Endothelial cell of umbilical vein (primary cell): Measurements from ENCODE around the gene BORCS5. TPM values are rescaled to one million over a fixed set of nuclear protein-coding genes. Genes with fewer than 3 reads are reported as not detected.

ENCODE experiments used
- BruUV-seq: library from RNA; stranded (reverse); fragments of 400-500 nt; replicated peaks from 2 replicates; lab custom pipeline; 2021; lab: Mats Ljungman, UMichigan
- CTCF ChIA-PET: fragments of 300-600, 350-600 bp; sonication (Branson Sonifier 250); formaldehyde crosslinking; loops from one replicate; lab custom pipeline; 2021; ENCODE audit warnings: antibody characterized with exemption, inconsistent platforms; lab: Charles Lee
- POLR2A ChIA-PET: fragments of 300-600, 350-600 bp; sonication (Branson Sonifier 250); formaldehyde crosslinking; loops from one replicate; lab custom pipeline; 2021; ENCODE audit warnings: antibody characterized with exemption, inconsistent platforms; lab: Charles Lee
- DNase-seq: peaks from one replicate; pipeline ENCODE4 v3.0.0-alpha.2; 2011; ENCODE audit warnings: low read depth, low spot score
- FAIRE-seq: peaks from 2 replicates; lab custom pipeline; 2011; peaks lifted over from hg19 to GRCh38; lab: Jason Lieb, UNC
- H2AFZ ChIP-seq: 2 replicates; pipeline ENCODE4 v1.6.0; 2012; ENCODE audit warnings: low read depth, low read length, control low read depth, inconsistent platforms
- H3K27ac ChIP-seq: 2 replicates; pipeline ENCODE4 v1.5.1; 2011; ENCODE audit warnings: low read depth, mild to moderate bottlenecking, control low read depth, low read length, moderate library complexity; ENCODE audit not compliant: insufficient read depth
- H3K27me3 ChIP-seq, 2 experiments: 2 replicates each; pipeline versions ENCODE4 v1.6.0 to v1.6.1; 2011; ENCODE audit warnings: low read length in 2 of 2, mixed read lengths in 1 of 2; ENCODE audit not compliant: control insufficient read depth in 2 of 2, insufficient read depth in 2 of 2
- H3K36me3 ChIP-seq, 2 experiments: 2 replicates in 1 of 2; 3 replicates in 1 of 2; pipeline ENCODE4 v1.5.1; 2011; ENCODE audit warnings: low read length in 2 of 2, mild to moderate bottlenecking in 1 of 2, moderate library complexity in 1 of 2; ENCODE audit not compliant: control insufficient read depth in 2 of 2, insufficient read depth in 2 of 2; ENCODE audit errors: extremely low read depth in 1 of 2
- H3K4me1 ChIP-seq: 3 replicates; pipeline ENCODE4 v1.5.1; 2011; ENCODE audit warnings: mild to moderate bottlenecking, low read length; ENCODE audit not compliant: control insufficient read depth, insufficient read depth; ENCODE audit errors: extremely low read depth
- H3K4me2 ChIP-seq: 2 replicates; pipeline ENCODE4 v1.6.1; 2011; ENCODE audit warnings: low read length, control low read depth, mixed read lengths; ENCODE audit not compliant: insufficient read depth
- H3K4me3 ChIP-seq, 3 experiments: fragments of 200-600 bp in 1 of 3; sonication (generic), shearing (Covaris generic) in 1 of 3; replicated peaks in 1 of 3; 2 replicates each; pipeline ENCODE4 v1.5.1; 2011 to 2016; ENCODE audit warnings: control low read depth in 3 of 3, low read length in 3 of 3, mild to moderate bottlenecking in 2 of 3, inconsistent platforms in 1 of 3, low read depth in 1 of 3, moderate library complexity in 1 of 3; ENCODE audit not compliant: insufficient read depth in 1 of 3
- H3K79me2 ChIP-seq: 2 replicates; pipeline ENCODE4 v1.6.0; 2012; ENCODE audit warnings: low read length, inconsistent platforms; ENCODE audit not compliant: control insufficient read depth, insufficient read depth
- H3K9ac ChIP-seq: replicated peaks from 2 replicates; pipeline ENCODE3; 2011; ENCODE audit warnings: low read length, control low read depth; ENCODE audit not compliant: insufficient read depth; ENCODE audit errors: extremely low read depth
- H3K9me1 ChIP-seq: replicated peaks from 3 replicates; pipeline ENCODE4 v1.6.0; 2011; ENCODE audit warnings: mild to moderate bottlenecking, low read length; ENCODE audit not compliant: control insufficient read depth, insufficient read depth; ENCODE audit errors: extremely low read depth
- H3K9me3 ChIP-seq: replicated peaks from 2 replicates; pipeline ENCODE4 v1.5.1; 2012; ENCODE audit warnings: low read length, inconsistent platforms; ENCODE audit not compliant: control insufficient read depth, insufficient read depth
- H4K20me1 ChIP-seq: replicated peaks from 2 replicates; pipeline ENCODE3; 2011; ENCODE audit warnings: mild to moderate bottlenecking, low read length; ENCODE audit not compliant: control insufficient read depth, insufficient read depth; ENCODE audit errors: extremely low read depth
- EZH2 ChIP-seq: IDR thresholded peaks from 2 replicates; pipeline ENCODE4 v1.6.1; 2012; ENCODE audit warnings: borderline replicate concordance, low read depth, mild to moderate bottlenecking, moderate library complexity, low read length, inconsistent platforms; ENCODE audit not compliant: severe bottlenecking
- FOS ChIP-seq: IDR thresholded peaks from 2 replicates; pipeline ENCODE4 v1.6.1; 2011; ENCODE audit warnings: mild to moderate bottlenecking, low read length, moderate library complexity, borderline replicate concordance; ENCODE audit not compliant: insufficient read depth
- GATA2 ChIP-seq: IDR thresholded peaks from 2 replicates; pipeline ENCODE4 v1.7.0; 2011; ENCODE audit warnings: low read depth, mild to moderate bottlenecking, moderate library complexity, mixed read lengths, low read length; ENCODE audit not compliant: insufficient read length, insufficient read depth
- JUN ChIP-seq: IDR thresholded peaks from 2 replicates; pipeline ENCODE4 v1.6.1; 2011; ENCODE audit warnings: borderline replicate concordance, low read depth; ENCODE audit not compliant: insufficient read length, insufficient read depth
- MYC ChIP-seq: IDR thresholded peaks from one replicate; pipeline ENCODE4 v1.6.1; 2011; ENCODE audit warnings: mild to moderate bottlenecking, low read depth, low read length
- POLR2A ChIP-seq: IDR thresholded peaks from 2 replicates; pipeline ENCODE4 v1.6.1; 2012; ENCODE audit warnings: low read depth, mild to moderate bottlenecking, control low read depth, low read length
- POLR2AphosphoS5 ChIP-seq: IDR thresholded peaks from 2 replicates; pipeline ENCODE4 v1.6.1; 2012; ENCODE audit warnings: low read depth, mild to moderate bottlenecking, control low read depth, low read length, moderate library complexity; ENCODE audit not compliant: insufficient read depth
- dilution Hi-C: fragments of 300-500 bp; cut with MboI; formaldehyde crosslinking; loops from one replicate; pipeline ENCODE4 v1.15.0; 2019; ENCODE audit warnings: low sequenced_read_pairs; ENCODE audit not compliant: extremely low pct_ligation_motif_present
- intact Hi-C: fragments of 100-400 bp; cut with micrococcal nuclease; formaldehyde crosslinking; loops from one replicate; pipeline ENCODE4 v1.10.0; 2022
- polyA plus RNA-seq, 4 experiments: library from polyadenylated mRNA; depleted of rRNA in 3 of 4; stranded (reverse) in 3 of 4; unstranded in 1 of 4; fragments of >200 nt; gene quantifications; 2 replicates each; pipeline versions ENCODE4 v1.2.1 to v1.2.3, GENCODE V29; 2011 to 2012; ENCODE audit warnings: missing spikeins in 1 of 4
- total RNA-seq: library from RNA; stranded (reverse); gene quantifications from 2 replicates; pipeline ENCODE4 v1.2.3, GENCODE V29; 2021
- TF ChIP-seq, protein P1 (sequence below): IDR thresholded peaks from 2 replicates; pipeline ENCODE4 v1.6.1; 2011; ENCODE audit not compliant: insufficient read depth, insufficient read length
- TF ChIP-seq, protein P2 (sequence below), 2 donors: IDR thresholded peaks; 1 replicate in 1 of 2; 2 replicates in 1 of 2; pipeline ENCODE4 v1.5.1; 2011; ENCODE audit warnings: low read length in 2 of 2, mild to moderate bottlenecking in 2 of 2, moderate library complexity in 2 of 2, control low read depth in 1 of 2, inconsistent platforms in 1 of 2, low read depth in 1 of 2; ENCODE audit not compliant: insufficient read depth in 1 of 2; ENCODE audit errors: extremely low read depth in 1 of 2

BORCS5 gene
- total and polyA plus RNA-seq, 2 donors (not counting 3 experiments of a cell fraction or from before 2014, with no cell fraction given), result 8.3 to 10.5 TPM

DNA sequence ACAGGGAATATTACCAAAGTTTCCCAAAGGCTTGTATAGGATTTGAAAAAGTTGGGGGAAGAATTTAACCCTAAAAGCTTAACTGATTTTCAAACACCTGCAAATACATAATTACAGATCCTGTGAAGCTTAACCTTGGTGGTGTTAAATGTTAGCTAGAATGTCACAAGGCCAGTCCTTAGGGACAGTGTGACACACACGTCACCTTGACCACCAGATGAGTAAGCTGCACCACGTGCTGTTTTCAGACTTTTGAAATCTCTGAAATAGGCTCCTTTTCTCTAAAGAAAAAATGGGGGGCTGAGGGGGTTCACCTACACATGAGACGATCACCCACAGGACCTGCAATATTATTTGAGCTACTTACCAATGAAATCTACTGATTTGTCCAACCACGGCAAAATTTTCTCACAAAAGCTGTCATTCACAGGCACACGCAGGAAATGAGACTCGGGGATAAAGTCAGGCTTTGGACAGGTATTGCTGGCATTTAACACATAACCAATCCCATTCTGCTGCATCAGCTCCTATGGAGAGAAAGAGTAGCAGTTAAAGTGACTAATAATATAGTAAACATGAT is 129.9 kb downstream of the BORCS5 start:
- Histone ChIP-seq H2AFZ (no peak overlapping the region), H3K79me2 (no peaks in the 10 kb centered on the region), H3K9me1 (no peaks in the 10 kb centered on the region), H3K4me3 (no peak overlapping the region), H3K27ac (no peak overlapping the region), H3K4me1 (peaks cover 10% of the 10 kb centered on the region), H3K36me3 (peaks cover 0 to 4% of the 10 kb centered on the region in 2 experiments), H3K9me3 (no peaks in the 10 kb centered on the region), H3K9ac (no peak overlapping the region), H3K27me3 (no peaks in the 10 kb centered on the region), H4K20me1 (no peaks in the 10 kb centered on the region), H3K4me2 (no peak overlapping the region)
- DNase-seq, result no peak
- no peak for TF ChIP-seq EZH2
- no peak for TF ChIP-seq FOS
- TF ChIP-seq, protein P1, sequence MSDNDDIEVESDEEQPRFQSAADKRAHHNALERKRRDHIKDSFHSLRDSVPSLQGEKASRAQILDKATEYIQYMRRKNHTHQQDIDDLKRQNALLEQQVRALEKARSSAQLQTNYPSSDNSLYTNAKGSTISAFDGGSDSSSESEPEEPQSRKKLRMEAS, result no peak
- TF ChIP-seq JUN, result no peak
- TF ChIP-seq, protein P2, sequence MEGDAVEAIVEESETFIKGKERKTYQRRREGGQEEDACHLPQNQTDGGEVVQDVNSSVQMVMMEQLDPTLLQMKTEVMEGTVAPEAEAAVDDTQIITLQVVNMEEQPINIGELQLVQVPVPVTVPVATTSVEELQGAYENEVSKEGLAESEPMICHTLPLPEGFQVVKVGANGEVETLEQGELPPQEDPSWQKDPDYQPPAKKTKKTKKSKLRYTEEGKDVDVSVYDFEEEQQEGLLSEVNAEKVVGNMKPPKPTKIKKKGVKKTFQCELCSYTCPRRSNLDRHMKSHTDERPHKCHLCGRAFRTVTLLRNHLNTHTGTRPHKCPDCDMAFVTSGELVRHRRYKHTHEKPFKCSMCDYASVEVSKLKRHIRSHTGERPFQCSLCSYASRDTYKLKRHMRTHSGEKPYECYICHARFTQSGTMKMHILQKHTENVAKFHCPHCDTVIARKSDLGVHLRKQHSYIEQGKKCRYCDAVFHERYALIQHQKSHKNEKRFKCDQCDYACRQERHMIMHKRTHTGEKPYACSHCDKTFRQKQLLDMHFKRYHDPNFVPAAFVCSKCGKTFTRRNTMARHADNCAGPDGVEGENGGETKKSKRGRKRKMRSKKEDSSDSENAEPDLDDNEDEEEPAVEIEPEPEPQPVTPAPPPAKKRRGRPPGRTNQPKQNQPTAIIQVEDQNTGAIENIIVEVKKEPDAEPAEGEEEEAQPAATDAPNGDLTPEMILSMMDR (IDR thresholded peaks at IDR 0.05; ENCODE audit: extremely low read depth in 1 of 2, insufficient read depth in 1 of 2, low read depth in 1 of 2, low read length in 2 of 2), result no peak
- no peak for TF ChIP-seq POLR2A
- no peak for TF ChIP-seq GATA2
- no peak for TF ChIP-seq POLR2AphosphoS5
- TF ChIP-seq MYC, result no peak
- ChIA-PET POLR2A (no interaction called here), CTCF (interaction anchor here (0.5 to 0.8 kb wide), 3 partner anchors 9 to 137 kb away, joined by 3 read pairs; partner anchors contain the start of gene MANSC1)
- FAIRE-seq, result no peak
- no TSS peak for BruUV-seq
- dilution Hi-C loops (no loop called here), intact Hi-C loops (no loop called here)
